NCI-H2171 treated with DMSO at 0.1 percent for 48 hours (cell line): ENCODE data around the gene CROCC2.

Experiments used
- DNase-seq: peaks from one replicate; lab custom pipeline; 2025; lab: John Stamatoyannopoulos, UW

Gene CROCC2

DNA sequence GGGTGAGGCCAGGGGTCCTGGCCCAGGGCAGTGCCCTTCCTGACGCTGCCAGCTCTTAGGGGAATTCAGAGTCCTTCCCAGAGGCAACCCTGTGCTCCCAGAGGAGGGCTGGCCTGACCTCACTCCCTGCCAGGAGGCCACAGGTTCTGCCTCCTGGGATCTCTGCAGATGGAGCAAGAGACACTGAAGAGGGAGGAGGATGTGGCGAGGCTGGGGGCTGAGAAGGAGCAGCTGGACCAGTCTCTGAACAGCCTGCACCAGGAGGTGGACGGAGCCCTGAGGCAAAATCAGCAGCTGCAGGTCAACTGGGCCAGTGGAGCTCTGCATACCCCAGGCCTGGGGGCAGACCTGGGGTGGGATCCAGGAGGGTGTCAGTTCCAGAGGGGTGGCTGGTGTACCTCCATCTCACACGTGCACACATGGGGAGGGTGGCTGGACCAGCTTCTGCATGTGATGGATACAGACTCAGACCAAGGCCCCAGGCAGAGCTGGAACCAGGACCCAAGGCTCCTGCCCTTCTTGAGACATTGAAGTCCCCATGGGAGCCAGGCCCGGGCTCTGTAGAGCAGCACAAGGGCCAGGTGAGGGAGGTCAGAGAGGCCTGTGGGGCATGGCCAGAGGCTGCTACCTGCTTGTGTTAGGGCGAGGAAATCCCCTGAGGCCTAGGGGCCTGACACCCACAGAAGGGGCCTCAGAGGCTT lies 82.6 kb downstream of the CROCC2 start:
- no peak for DNase-seq

DNA sequence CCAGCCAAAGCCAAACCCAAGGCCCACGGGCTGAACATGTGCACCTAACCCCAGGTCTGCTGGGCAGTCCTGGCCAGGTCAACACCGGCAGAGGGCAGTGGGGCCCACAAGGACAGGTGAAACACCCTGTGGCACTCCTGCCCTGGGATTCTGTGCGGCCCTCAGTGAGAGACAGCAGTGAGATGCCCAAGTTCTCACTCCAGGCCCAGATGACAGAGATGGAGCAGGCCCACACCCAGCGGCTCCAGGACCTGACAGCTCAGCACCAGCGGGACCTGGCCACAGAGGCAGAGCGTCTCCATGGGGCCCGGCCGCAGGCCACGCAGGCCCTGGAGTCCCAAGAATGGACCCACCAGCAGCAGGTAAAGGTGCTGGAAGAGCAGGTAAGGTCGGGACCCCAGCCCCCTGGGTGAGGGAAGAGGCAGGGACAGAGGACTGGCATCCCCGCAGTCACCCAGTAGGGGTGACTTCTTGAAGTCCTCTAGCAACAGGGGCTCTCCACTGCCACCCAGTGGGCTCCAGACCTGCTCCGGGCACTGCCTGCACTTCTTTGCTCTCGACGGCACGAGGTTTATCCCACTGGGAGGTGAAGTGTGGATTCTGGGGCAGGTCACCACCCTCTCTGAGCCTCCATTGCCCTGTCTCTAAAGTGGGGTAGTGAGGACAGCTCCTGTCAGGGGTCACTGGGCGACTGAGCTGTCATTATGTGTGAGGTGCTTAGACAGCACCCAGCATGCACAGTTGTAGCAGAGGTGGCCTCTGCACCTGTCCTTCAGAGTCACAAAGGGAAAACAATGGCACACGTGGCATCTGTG lies 83.5 kb downstream of the CROCC2 start:
- DNase-seq, result no peak

DNA sequence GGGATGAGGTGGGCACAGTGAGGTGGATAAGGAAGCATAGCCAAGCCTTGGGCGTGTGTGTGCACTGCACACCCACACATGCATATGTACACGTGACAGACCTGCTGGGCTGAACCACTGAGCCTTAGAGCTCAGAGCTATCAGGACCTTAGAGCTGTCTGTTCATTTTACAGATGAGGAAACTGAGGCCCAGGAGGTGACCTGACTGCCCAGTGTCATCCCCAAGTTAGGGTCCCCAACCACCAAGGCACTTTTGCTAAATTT lies 84.1 kb downstream of the CROCC2 start:
- no peak for DNase-seq

DNA sequence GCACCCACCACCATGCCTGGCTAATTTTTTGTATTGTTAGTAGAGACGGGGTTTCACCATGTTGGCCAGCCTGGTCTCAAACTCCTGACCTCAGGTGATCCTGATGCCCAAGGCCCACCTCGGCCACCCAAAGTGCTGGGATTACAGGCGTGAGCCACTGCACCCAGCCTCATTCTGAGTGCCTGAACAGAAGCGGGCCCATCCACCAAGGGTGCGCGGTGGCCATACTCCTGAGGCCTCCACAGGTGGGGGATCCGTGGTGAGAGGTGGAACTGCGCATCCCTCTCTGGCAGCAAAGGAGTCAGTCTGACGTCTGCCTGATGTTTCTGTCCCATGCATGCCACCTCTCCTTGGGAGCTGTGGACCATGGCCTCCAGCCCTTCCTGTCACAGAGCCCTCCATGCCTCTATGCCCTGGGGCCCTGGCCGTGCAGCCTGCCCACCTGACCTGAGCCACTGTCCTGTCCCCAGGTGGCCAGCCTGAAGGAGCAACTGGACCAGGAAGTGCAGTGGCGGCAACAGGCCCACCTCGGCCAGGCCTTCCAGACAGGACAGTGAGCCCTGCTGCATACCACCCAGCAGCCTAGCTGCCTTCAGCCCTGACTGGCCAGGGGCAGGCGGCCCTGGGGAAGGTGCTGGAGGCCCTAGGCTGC lies 84.7 kb downstream of the CROCC2 start:
- no peak for DNase-seq

DNA sequence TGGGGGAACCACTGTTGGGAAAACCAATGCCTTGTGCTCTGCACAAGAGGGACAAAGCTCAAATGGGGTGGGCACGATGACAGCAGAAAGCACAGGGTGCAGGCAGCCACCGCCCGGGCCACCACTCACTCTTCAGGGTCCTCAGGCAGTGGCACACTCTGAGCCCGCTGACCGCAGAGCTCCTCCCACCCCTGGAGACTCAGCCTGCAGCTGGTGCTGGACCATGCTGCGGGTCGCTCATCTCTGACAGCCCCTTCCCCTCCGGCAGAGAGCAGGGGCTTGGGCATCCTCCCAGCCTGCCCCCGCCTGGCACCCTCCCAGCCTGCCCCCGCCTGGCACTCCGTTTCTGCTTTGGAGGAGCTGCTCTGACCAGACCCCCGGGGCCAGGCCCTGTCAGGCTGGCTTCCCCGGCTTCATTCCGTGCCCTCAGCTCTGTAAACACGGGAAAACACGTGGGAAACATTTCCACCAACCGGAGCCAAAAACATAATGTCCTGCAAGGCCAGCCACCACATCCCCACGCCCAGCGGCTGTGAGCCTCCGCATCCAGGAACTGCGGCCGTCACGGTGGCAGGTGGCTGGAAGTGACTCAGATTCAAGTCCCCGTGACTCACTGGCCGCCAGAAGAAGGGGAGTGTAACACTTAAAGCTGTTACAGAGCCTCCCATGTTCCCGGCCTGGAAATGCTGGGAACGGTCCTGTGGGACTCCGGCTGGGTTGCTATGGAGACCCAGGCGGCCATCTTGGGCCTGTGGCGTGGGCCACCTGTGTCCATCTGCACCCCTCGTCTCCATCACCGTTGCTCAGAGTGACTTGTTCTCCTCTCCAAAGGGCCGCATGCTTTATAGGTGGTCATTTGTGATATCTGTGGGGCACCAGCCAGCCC lies 85.5 kb downstream of the CROCC2 start:
- no peak for DNase-seq

DNA sequence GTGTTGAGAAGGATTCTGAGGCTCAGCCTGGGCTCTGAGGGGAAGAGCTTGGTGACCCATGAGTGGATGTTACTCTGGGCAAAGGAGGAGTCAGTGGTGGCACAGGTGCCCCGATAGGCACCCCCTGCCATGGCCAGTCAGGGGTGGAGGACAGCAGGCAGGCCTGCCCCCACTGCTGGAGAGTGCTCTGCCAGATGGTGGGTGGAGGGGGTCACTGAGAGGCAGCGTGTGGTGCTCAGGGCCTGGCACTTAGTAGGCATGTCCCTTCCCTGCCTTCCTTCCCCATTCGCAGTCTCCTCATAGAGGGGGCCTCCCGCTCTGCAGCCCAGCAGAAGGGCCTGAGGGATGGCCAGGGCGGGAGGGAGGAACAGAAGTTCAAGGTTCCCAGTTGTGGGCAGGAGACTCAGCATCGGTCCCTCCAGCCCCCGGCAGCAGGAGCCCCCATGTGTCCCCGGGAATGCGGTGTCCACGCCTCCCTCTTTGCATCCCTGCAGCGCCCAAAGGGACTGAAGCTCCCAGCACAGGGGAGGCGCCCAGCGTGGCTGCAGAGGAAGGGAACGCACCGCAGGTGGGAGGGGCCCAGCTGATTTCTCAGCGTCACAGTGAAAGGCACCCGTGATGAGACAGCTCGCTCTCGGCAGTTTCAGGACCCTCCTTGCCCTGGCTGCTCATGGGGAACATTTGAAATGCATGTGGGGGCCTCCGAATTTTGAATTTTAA lies 86.6 kb downstream of the CROCC2 start:
- DNase-seq, result no peak

DNA sequence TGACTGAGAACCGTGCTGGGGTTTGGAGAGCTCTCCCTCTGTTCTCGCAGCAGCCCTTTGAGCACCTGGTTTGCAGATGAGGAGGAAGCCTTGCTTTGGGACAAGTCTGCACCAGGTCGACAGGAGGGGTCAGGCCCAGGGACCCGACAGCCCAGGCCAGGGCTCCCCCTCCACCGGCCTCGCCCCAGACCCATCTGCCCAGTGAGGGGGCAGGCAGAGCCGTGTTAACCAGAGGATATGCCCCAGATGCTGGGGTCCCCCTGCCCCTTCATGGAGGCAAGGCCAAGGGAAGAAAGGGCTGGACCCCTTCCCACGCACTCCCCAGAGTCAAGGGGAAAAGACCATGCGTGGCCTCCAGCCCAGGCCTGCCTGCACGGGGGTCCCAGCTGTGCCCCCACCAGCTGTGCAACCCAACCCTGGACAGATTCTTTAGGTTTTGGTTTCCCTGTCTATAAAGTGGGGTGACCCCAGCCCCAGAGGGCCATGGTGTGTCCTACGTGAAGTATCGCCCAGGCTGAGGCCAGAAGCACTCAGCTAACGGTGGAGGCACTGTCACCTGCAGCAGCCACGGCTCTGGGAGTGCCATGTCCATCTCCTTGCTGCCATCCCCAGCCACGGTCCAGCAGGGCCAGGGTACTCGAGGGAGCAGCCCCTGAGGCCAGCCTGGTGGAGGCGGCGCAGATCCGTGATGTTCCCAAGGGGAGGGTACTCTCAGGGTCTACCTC lies 87.5 kb downstream of the CROCC2 start:
- no peak for DNase-seq

DNA sequence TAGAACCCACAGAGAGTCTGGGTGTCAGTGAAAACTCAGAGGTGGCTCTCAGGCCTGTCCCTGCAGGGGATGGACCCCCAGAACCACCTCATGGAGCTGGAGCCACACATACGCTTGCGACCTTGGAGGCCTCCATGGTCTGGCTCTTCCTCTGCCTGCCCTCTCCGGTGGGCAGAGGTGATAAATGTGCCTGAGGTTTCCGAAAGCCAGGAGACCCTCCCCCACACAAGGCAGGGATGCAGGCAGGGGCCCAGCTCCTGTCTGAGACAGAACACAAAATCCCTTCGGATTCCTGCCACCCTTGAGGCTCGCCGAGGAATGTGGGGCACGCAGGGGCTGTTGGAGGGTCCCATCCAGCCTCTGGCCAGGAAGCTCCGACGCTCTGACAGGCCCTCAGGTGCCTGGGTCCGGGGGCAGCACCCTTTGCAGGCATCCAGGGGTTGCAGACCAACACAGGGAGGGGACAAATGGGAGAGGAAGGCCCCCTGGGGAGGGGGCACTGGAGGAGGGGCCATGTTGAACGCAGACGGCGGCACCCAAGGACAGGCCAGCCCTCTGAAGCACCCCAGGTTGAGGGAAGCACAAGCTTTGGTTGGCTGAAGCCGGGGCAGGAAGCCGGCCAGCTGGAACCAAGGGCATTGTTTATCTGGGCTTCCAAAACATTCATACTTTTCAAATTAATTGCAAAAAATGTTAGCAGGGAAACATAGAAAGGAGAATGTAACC lies 88.2 kb downstream of the CROCC2 start:
- DNase-seq, result no peak

DNA sequence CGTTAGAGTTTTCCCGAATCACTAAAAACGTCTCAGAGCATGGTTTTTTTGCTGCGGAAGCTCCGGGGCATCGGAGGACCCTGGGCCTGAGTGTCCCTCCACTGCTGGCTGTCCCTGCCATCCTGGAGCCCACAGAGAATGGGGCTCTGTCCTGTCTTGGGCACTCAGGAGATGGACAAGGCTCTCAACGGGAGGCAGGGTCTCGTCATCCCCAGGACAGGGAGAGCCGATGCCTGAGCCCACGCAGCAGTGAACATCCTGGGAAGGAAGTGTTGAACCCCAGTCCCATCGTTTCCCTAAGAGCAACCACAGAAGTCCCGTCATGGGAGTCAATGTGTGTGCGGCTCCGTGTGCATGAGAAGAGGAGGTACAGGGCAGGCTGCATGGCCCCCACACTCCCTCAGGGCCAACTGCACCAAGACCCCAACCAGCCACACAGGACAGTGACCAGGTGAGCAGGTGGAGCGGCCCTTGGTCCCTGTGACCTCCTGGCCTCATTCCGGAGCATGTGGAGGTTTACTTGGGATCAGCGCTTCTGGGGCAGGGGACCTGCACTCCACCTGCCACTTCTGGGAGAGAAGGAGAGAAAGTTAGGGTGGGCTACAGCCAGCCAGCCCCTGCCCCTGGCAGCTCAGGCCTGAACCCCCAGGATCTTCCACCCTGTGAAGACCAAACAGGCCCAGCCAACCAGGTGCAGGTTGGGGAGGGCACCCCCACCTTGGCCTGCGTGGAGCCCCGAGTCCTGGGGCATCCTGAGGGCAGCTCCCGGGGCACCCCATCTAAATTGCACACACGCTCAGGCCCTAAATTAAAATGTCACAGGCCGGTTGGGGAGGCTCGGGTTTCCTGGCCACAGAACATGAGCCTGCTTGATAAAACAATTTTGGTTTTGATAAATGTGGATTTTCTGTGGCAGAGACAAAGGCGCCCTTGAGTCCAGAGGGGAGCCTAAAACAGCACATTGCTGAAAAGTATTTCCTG lies 89.2 kb downstream of the CROCC2 start:
- DNase-seq, result no peak

DNA sequence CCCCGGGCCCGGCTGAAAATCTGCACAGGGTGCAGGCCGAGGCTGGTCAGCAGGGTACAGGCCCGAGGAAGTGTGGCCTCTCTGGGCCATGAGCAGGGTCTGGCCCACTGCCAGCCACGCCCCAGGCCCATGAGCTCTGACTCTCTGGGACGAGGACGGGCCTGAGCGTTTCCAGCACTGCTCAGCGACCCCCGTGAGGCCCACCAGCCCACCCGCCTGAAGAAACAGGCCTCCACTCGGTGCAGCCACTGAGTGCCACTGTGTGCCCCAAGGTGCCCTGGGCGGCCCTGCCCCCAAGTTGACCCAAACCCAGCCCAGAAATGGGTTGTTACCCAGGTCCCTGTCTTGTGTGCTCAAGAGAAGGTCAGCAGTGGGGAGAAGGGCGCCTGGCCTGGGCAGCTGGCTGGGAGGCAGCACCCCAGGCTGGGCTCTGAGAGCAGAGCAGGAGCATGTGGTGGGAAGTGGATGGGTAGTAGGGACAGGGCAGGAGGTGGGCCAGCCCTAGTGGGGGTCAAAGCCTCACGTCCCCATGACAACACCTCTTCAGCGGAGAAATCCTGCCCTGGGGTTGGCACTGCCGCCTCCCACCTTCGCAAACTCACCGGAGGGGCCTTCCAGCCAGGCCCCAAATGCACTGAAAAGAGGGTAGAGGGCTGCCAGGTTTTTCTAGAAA lies 90.2 kb downstream of the CROCC2 start:
- DNase-seq, result no peak

DNA sequence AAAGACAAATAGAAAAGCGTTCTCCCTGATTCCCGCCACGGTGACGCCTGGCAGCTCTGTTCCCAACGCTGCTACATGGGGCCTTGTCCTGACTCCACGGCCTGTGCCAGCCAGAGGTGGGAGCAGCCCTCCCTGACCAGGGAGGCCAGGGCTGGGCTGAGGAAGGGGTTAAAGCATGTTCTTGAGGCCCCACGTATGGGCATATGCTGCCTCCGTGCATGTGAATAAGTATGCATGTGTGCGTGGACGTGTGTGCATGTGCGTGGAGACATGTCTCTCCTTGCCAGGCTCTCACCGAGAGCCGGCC lies 90.7 kb downstream of the CROCC2 start:
- DNase-seq, result no peak

DNA sequence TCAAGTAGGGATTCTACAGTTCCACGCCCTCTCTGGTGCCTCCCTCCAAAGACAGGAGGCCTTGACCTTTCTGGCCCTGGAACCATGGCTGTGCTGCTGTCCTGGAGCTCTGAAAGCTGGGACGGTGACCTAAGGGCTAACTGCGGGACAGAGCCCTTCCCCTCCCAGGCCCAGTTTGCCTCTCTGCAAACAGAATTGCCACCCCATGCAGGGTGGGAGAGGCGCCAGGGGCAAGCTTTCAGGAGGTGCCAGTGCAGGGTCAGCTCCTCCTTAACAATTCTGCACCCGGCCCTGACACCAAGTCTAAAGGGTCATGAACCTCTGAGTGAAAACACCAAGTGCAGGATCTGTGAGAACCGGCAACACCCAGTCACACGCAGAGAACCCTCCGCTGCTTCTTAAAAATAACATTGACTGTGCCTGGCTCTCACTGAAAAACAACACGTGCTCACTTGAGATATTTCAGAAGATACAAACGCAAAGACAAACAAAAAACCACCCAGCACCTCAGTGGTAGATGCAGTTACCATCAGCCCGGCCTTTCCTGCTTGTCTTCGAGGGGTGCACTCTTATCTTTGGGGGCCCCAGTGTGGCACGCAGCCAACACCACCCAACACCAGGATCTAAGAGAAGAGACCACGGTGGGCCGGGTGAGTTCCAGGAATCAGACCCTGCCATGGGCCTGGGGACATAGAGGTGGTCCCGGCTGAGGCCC lies 91.2 kb downstream of the CROCC2 start:
- DNase-seq, result no peak

DNA sequence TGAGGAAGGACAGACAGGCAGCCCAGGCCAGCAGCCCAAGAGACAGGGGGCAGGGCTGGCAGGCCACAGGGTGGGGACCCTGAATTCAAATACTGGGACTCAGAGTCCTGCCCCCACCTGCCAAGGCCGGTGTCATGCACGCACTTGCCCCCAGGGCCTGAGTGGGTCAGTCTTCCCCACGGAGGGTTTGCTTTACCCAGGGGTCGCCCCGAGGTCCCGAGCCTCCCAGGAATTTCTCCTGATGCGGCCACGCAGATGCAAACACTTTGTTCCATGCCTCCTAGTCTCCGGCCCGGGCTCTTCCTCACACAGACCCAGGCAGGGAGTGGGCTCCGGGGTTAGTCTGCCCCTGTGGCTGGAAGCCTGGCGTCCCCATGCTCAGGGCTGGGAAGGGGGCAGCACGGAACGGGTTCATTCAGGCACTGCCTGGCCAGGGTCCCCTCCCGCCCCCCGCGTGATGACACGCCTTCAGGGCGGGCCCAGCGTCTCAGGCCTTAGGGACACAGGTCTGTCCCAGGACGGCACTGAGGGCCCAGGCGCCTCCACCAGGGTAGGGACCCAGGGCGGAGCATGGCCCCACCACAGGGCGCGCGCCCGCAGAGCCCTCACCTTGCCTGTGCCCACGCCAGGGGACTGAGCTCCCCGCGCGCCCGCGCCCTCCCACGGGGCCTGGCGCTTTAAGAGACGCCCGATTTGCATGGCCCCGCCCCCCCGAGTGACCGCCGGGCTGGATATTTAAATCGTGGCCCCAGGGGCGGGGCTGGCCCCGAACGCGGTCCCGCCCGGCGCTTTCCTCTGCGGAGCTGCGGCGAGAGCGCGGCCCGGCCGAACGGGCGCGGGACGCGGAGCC lies 91.9 kb downstream of the CROCC2 start, which contains the start of gene SNED1:
SNED1 (plus strand) TSS at position 763 of the 850 bp plus-strand sequence. CDS start 220 bp downstream, outside the sequence.
- no peak for DNase-seq

DNA sequence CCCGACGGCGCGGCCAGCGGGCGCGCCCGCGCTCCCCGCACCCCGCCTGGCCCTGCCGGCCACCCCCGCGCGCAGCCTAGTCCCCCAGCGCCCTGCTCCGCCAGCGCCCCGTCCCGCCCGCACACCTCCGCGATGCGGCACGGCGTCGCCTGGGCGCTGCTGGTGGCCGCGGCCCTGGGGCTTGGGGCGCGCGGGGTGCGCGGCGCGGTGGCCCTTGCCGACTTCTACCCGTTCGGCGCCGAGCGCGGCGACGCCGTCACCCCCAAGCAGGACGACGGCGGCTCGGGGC lies 92.5 kb downstream of the CROCC2 start:
- DNase-seq, result no peak

DNA sequence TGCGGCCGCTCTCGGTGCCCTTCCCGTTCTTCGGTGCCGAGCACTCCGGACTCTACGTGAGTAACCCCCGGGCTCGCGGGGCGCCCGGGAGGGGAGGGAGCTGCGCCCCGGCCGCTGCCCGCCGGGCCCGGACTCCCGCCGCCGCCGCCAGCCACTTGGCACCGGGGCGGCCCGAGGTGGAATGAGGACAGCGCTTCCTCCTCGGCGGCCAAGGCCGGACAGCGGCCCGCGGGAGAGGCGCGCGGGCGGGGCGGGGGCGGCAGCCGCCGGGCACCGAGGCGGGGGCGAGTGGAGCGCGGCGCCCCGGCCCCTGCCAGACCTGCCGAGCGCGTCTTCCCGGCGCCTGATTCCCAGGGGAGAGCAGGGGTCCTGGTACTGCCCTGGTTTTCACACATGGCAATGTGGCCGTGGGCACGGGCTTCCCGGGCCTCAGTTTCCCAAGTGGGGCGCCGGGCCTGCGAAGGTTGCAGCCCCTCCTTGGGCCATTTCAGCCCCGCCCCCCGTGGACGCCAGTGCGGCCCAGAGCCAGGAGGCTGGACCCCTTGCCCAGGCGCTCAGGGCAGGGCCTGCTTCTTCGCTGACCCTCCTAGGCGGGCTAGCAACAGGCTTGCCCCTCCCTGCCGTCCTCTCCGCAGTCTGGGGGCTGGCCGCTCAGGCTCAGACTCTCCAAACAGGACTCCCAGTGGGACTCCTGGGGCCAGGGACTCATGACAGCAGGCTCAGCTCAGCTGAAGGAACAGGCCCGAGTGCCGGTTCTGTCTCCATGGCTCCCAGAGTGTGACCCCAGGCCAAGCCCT lies 93.1 kb downstream of the CROCC2 start:
- DNase-seq, result no peak

DNA sequence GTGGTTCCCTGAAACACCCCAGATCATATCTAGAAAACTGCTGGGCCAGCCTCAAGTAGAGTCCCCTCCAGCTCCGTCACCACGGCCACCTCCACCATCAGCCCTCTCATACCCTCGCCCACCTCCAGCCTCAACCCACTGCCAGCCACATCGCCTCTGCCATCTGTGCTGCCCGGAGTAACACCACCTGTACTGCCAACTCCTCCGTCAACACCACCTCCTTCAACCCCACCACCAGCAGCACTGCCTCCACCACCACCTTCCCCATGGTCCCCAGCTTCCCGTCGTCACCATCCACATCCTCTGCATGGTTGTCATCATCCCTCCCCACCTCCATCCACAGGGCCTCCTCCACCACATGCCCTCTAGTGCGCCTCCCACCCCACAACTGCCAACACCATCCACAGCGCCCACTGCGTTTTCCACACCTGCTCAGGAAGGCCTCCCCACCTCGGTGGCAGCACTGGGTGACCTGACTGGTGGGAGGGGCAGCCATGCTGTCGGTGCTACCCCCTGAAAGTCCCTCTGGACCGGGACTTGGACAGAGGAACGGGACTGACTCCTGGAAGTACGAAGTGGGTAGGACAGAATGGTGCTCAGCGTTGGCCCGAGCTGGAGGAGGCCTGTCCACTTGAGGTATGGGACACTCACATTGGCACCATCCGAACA lies 93.9 kb downstream of the CROCC2 start:
- DNase-seq, result no peak
